Aorta (tissue), 5 donors: ENCODE results near the gene APRT. TPM values are rescaled to one million over a fixed set of nuclear protein-coding genes. Genes with fewer than 3 reads are reported as not detected.

Source experiments
- ATAC-seq: fragments of 200-7000 bp; cut with Tn5 transposase; one replicate; pipeline ENCODE4 v1.9.1; 2022; ENCODE audit warnings: moderate library complexity; ENCODE audit not compliant: low FRiP score
- DNase-seq, 2 donors: peaks; one replicate each; pipeline ENCODE4 v3.0.0-alpha.2; 2020
- H3K27ac ChIP-seq, 2 donors: one replicate each; pipeline ENCODE4 v1.5.1; 2013; ENCODE audit warnings: low read length in 2 of 2, mild to moderate bottlenecking in 2 of 2, moderate library complexity in 2 of 2, control low read depth in 1 of 2, inconsistent platforms in 1 of 2, low read depth in 1 of 2
- H3K27me3 ChIP-seq, 2 donors: one replicate each; pipeline ENCODE4 v1.6.1; 2013; ENCODE audit warnings: control low read depth in 1 of 2, low read length in 1 of 2, mild to moderate bottlenecking in 1 of 2, moderate library complexity in 1 of 2; ENCODE audit not compliant: insufficient read depth in 2 of 2, control insufficient read depth in 1 of 2
- H3K36me3 ChIP-seq, 2 donors: one replicate each; pipeline ENCODE4 v1.6.1; 2013; ENCODE audit warnings: control low read depth in 1 of 2, low read length in 1 of 2, mild to moderate bottlenecking in 1 of 2; ENCODE audit not compliant: insufficient read depth in 2 of 2, control insufficient read depth in 1 of 2
- H3K4me1 ChIP-seq, 2 donors: one replicate each; pipeline ENCODE4 v1.6.1; 2013; ENCODE audit warnings: low read length in 2 of 2, control low read depth in 1 of 2, mild to moderate bottlenecking in 1 of 2, moderate library complexity in 1 of 2; ENCODE audit not compliant: insufficient read depth in 2 of 2, control insufficient read depth in 1 of 2
- H3K4me3 ChIP-seq, 2 donors: one replicate each; pipeline ENCODE4 v1.5.1; 2013; ENCODE audit warnings: low read length in 2 of 2, control low read depth in 1 of 2, mild to moderate bottlenecking in 1 of 2
- H3K9me3 ChIP-seq: one replicate; pipeline ENCODE4 v1.6.1; 2013; ENCODE audit warnings: mild to moderate bottlenecking, low read length; ENCODE audit not compliant: control insufficient read depth
- WGBS, 2 donors: extraction: QIAGEN DNeasy Blood & Tissue Kit; methylation state at CpG; one replicate each; pipeline ENCODE4 v1.1.7; 2013; 5-methylcytosine and 5-hydroxymethylcytosine counted together
- intact Hi-C, 2 donors: fragments of 100-400 bp; cut with DNase I; formaldehyde crosslinking; loops; one replicate each; pipeline versions ENCODE4 v1.14.2 to v1.15.0; 2022
- polyA plus RNA-seq, 2 donors: library from polyadenylated mRNA; stranded (reverse); fragments of 200-250 nt; gene quantifications; one replicate each; pipeline ENCODE4 v1.2.3, GENCODE V29; 2013
- total RNA-seq, 2 donors: library from RNA; stranded (reverse); fragmentation: NEBNext Ultra II Directional; extraction: Animal tissue kit (Norgen Biotek cat#: 25700); gene quantifications; one replicate each; pipeline ENCODE4 v1.2.1, GENCODE V29; 2021
- donor health status: healthy with polysubstance abuse.
- donor health status: Bipolar disorder and iron deficiency.
- donor health status: DM: no; HTN: no; CAD: no.
- donor health status: DM: no; HTN: no; CAD: no.
- donor health status: DM: yes; HTN: yes; CAD: no.

Gene APRT
- total and polyA plus RNA-seq, 4 donors = 60.2 to 116 (median 74.9) TPM

DNA sequence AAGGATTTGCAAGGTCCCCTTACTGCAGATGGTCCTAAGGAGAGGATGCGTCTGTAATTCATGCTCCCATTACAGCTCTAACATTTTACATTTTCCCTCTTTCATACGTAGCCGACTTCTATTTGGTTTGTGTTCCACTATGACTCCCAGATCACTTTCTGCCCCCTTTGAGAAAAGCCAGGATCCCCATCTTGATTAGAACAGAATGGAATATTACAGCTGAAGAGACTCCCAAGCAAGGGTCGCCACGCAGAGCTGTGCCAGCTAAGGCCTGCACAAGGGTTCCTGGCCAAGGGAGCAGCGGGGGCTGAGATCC, 11.5 kb downstream of the APRT start:
- no peaks in the 10 kb centered on the region for H3K4me1 ChIP-seq
- no peak overlapping the region for H3K4me3 ChIP-seq
- no peak for ATAC-seq

DNA sequence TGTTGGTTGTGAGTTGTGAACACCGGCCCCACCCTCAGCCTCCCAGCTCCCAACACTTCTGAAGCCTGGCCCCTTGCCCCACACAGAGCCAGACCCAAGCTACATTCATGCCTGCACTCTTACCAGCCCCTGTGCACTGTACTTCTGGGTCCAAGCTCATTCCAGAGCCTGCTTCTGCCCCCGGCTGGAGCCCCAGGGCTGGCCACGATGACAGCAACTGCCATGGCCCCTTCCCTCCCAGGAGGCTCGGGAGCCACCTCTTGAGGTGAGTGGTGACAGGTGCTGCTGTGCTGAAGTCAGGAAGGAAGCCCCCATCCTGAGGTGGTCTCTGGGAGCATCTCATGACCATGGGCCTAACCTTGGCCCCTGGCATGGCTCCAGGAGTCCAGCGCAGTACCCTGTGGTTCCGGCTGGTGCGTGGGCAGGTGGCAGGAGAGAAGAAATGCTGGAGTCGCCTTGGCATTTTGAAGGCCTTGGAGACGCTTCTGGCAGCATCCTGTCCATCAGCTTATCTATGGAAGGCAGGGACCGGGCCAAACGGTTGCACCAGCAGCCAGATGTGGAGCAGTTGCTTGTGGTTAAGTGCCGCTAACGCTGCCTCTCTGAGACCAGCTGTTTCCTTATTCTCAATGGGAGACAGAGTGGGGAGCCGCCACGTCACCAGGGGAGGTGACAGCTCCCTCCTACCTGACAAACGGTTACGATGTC, 12.0 kb downstream of the APRT start:
- intact Hi-C loops = no loop called here
- DNase-seq (no peak), ATAC-seq (no peak)
- H3K27ac ChIP-seq = no peak overlapping the region
- no peaks in the 10 kb centered on the region for H3K27me3 ChIP-seq
- WGBS, 2 donors = 87 to 89% methylated on average over 17 of the region's 17 CpGs
- H3K4me3 ChIP-seq = no peak overlapping the region
- no peaks in the 10 kb centered on the region for H3K9me3 ChIP-seq
- no peaks in the 10 kb centered on the region for H3K4me1 ChIP-seq
- H3K36me3 ChIP-seq = no peaks in the 10 kb centered on the region

More for the DNA sequence above, 11.5 kb downstream of the APRT start:
- no peak overlapping the region for H3K27ac ChIP-seq
- intact Hi-C loops = no loop called here
- WGBS, 2 donors = 88 to 89% methylated on average over 6 of the region's 6 CpGs
- no peaks in the 10 kb centered on the region for H3K9me3 ChIP-seq
- H3K36me3 ChIP-seq = no peaks in the 10 kb centered on the region
- no peak for DNase-seq
- H3K27me3 ChIP-seq = no peaks in the 10 kb centered on the region

DNA sequence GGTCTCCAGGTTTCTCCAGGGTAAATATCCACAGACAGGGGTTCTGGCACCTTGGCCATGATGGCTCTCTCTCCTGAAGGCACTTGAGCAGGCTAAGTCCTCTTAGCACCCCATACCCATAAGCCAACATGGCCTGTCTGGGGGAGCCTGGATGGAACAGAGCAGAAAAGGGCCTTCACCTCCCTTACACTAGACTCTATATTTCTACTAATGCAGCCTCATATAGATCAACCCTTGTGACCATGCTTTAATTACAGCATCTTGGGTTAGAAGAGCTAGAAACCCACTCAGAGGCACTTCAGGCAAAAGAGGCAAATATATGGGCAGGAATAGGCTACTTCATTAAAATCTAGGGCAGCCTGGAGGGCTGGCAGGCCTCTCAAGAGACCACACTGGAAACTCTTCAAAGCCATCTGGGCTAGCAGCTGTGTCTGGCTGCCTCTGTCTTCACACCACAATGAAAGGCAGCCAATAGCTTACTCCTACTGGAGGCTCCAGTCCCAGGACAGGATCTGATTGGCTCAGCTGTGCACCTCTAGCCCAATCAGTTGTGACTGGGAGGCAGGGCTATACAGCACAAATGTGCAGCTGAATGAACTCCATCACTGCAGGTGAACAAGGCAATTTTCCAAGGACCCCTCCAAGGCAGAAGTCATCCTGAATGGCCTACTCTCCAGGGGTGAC, 12.8 kb downstream of the APRT start:
- H3K27ac ChIP-seq = no peak overlapping the region
- ATAC-seq (no peak), DNase-seq (no peak)
- intact Hi-C loops = no loop called here
- no peaks in the 10 kb centered on the region for H3K4me1 ChIP-seq
- H3K27me3 ChIP-seq = no peaks in the 10 kb centered on the region
- H3K9me3 ChIP-seq = no peaks in the 10 kb centered on the region
- H3K4me3 ChIP-seq = no peak overlapping the region
- H3K36me3 ChIP-seq = no peaks in the 10 kb centered on the region

DNA sequence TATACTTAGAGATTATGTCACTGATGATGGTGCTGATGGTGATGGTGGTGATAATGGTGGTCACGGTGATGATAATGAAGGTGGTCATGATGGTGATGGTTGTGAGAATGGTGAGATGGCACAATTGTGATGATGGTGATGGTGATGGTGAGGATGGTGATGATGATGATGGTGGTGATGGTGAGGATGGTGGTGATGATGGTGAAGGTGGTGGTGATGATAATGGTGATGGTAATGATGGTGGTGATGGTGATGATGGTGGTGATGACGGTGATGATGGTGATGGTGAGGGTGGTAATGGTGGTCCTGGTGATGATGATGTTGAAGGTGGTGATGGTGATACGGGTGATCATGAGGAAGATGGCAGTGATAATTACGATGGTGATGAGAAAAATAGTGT, 13.7 kb downstream of the APRT start:
- H3K4me1 ChIP-seq = no peaks in the 10 kb centered on the region
- H3K36me3 ChIP-seq = no peaks in the 10 kb centered on the region
- no peaks in the 10 kb centered on the region for H3K27me3 ChIP-seq
- no peak overlapping the region for H3K4me3 ChIP-seq
- WGBS, 2 donors = 94 to 96% methylated on average over 4 of the region's 4 CpGs
- ATAC-seq (no peak), DNase-seq (no peak)
- H3K27ac ChIP-seq = no peak overlapping the region
- intact Hi-C loops = no loop called here
- H3K9me3 ChIP-seq = no peaks in the 10 kb centered on the region

DNA sequence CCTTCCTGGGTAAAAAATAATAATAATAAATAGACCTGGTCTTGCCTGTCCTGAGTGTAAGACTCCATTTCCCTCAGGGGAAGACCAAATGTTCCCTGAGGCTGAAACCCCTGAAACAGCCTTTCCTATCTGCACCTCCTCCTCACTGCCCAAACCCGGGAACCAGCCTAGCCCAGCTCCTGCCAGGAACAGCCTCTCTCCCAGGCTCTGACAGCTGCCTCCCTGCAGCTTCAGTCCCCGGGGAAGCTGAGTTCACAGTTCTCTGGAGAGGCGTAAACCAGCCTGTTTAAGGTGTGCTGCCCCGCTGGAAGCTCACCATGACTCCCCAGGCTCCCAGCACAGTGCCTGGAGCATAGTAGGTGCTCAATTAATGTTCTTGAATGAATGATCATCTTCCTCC, 15.4 kb downstream of the APRT start:
- H3K4me3 ChIP-seq = no peak overlapping the region
- WGBS, 2 donors = 54 to 59% methylated on average over 4 of the region's 4 CpGs
- H3K27ac ChIP-seq = no peak overlapping the region
- intact Hi-C loops = no loop called here
- H3K27me3 ChIP-seq = no peaks in the 10 kb centered on the region
- H3K9me3 ChIP-seq = no peaks in the 10 kb centered on the region
- DNase-seq (no peak), ATAC-seq (no peak)
- H3K4me1 ChIP-seq = no peaks in the 10 kb centered on the region
- no peaks in the 10 kb centered on the region for H3K36me3 ChIP-seq

DNA sequence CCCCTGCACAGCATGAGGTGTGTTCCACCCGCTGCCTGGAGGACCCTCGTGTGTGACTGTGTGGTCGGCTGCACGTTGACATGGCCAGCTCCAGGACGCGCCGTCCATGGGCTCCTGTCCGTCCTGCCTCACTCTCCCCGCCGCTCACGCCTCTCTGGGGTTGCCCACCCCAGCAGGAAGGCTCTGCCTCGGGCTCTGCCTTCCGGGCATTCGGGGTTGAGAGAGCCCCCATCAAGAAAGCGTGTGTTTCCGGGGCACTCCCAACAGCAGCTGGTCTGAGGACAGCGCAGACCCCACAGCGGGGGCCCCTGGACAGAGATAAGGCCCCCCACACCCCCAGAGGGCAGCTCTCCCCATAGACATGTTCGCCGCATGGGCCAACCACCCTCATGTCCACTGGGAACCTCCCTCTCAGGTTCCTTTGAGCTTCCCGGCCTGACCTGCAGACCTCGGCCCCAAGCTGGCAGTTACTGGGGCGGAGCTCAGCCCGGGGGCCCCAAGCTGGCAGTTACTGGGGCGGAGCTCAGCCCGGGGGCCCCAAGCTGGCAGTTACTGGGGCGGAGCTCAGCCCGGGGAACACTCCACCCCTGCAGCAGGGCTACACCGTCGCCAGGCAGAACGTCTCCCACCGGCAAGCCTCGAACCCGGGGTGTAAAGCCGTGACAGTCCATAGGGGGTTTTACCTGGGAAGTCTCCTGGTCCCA, 18.3 kb downstream of the APRT start:
- ATAC-seq (no peak), DNase-seq (peak in 1 of 2 donors; percentile 68)
- no peaks in the 10 kb centered on the region for H3K27me3 ChIP-seq

DNA sequence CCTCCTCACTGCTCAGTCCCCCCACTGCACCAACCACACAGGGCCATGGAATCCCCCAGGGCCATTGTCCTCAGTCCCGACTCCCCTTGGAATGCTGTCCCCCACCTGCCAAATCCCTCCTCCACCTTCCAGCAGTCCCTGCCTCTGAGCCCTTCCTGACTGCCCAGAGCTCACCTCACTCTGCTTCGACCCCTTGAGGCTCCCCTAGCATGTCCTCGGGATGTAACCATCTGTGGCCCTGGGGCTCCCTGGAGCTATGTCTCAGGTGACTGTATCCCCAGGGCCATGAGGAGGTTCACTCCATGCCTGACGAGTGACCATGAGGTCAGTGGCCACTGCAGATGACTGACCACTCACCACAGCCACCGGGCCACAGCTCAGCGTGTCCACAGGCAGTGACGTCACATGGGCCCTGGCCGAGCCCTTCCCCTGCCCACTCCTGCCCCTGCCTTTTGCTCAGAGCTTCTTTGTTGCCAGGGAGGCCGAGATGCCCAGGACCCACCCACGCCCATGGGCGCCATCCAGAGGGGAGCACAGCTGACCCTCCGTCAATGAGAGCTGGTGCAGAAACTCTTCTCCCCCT, 19.0 kb downstream of the APRT start:
- intact Hi-C loops = no loop called here
- Histone ChIP-seq H3K27me3 (no peaks in the 10 kb centered on the region), H3K9me3 (no peaks in the 10 kb centered on the region), H3K36me3 (no peaks in the 10 kb centered on the region), H3K27ac (no peak overlapping the region), H3K4me3 (no peak overlapping the region), H3K4me1 (no peaks in the 10 kb centered on the region)
- WGBS, 2 donors = 65 to 69% methylated on average over 12 of the region's 12 CpGs
- ATAC-seq (peak; percentile 28), DNase-seq (peak in 1 of 2 donors; percentile 74)

More for the DNA sequence above, 18.3 kb downstream of the APRT start:
- Histone ChIP-seq H3K4me1 (no peaks in the 10 kb centered on the region), H3K9me3 (no peaks in the 10 kb centered on the region), H3K36me3 (no peaks in the 10 kb centered on the region), H3K4me3 (no peak overlapping the region), H3K27ac (no peak overlapping the region)
- intact Hi-C loops = no loop called here
- WGBS, 2 donors = 52 to 53% methylated on average over 34 to 35 of the region's 35 CpGs

DNA sequence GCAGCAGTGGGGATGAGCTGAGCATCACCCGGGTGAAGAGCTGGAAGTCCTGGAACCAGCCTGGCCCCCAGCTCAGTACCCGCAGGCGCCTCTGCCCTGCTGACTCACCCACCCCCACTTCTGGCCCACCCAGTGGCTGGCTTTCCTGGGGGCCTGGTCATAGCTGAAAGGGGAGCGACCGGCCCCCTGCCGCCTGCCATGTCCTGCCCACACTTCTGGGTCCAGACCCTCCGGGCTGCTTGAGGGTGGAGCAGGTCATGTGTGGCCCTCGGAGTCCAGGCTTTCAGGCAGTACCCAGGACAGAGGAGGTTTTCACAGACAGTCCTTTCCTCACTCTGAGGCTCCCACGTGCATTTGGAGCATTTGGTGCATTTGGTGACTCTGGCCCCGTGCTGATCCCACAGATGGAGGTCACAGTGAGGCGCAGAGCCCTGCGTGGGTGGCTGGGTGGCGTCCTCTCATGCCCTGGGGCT, 19.6 kb downstream of the APRT start:
- Histone ChIP-seq H3K9me3 (no peaks in the 10 kb centered on the region), H3K4me3 (no peak overlapping the region), H3K4me1 (no peaks in the 10 kb centered on the region), H3K36me3 (no peaks in the 10 kb centered on the region), H3K27me3 (no peaks in the 10 kb centered on the region), H3K27ac (no peak overlapping the region)
- 63 to 65% methylated on average over 13 of the region's 13 CpGs for WGBS, 2 donors
- DNase-seq = peak in 1 of 2 donors; percentile 71
- intact Hi-C loops = no loop called here
- ATAC-seq = no peak
